Thoracic aorta (tissue), 2 donors: ENCODE results near the gene EPB41L5. TPM values are rescaled to one million over a fixed set of nuclear protein-coding genes. Genes with fewer than 3 reads are reported as not detected.
"Not testable (repeated sequence)": the region's sequence is repeated elsewhere in the genome, so short reads cannot be mapped to it uniquely, and the experiment has no call there.

ENCODE experiments used
- ATAC-seq: fragments of 150-250 bp; one replicate; pipeline ENCODE4 v1.8.0; 2017; ENCODE audit warnings: low read depth; ENCODE audit not compliant: insufficient number of reproducible peaks, low FRiP score
- DNase-seq: peaks from one replicate; pipeline ENCODE4 v3.0.0-alpha.2; 2020; ENCODE audit warnings: low spot score
- H3K27ac ChIP-seq, 2 donors: fragments of 200-600 bp; sonication (generic); 1 replicate in 1 of 2; 2 replicates in 1 of 2; pipeline ENCODE4 v1.5.1; 2016; ENCODE audit warnings: mild to moderate bottlenecking in 2 of 2, moderate library complexity in 2 of 2
- H3K27me3 ChIP-seq: fragments of 200-600 bp; sonication (generic); replicated peaks from 2 replicates; pipeline ENCODE4 v1.6.0; 2016; ENCODE audit warnings: mild to moderate bottlenecking; ENCODE audit not compliant: insufficient read depth
- H3K36me3 ChIP-seq: fragments of 200-600 bp; sonication (generic); one replicate; pipeline ENCODE4 v1.5.1; 2016
- H3K4me1 ChIP-seq, 2 donors: fragments of 200-600 bp; sonication (generic); 1 replicate in 1 of 2; 2 replicates in 1 of 2; pipeline versions ENCODE4 v1.5.1 to v1.6.0; 2016; ENCODE audit warnings: low read depth in 2 of 2, mild to moderate bottlenecking in 1 of 2; ENCODE audit not compliant: control insufficient read depth in 1 of 2
- H3K4me3 ChIP-seq: fragments of 200-600 bp; sonication (generic); 2 replicates; pipeline ENCODE4 v1.5.1; 2016; ENCODE audit warnings: mild to moderate bottlenecking
- H3K9me3 ChIP-seq: fragments of 200-600 bp; sonication (generic); 2 replicates; pipeline ENCODE4 v1.5.1; 2016
- CTCF ChIP-seq: fragments of 200-600 bp; sonication (generic); IDR thresholded peaks from one replicate; pipeline ENCODE4 v1.5.1; 2019; ENCODE audit warnings: antibody characterized with exemption
- total RNA-seq, 2 donors: library from RNA; depleted of rRNA; stranded (reverse); fragments of >200 nt; gene quantifications; one replicate each; pipeline versions ENCODE4 v1.1.0 to v1.2.3, GENCODE V29; 2016

Gene EPB41L5
- total RNA-seq, 2 donors from 2014 or later = 15.4 to 18.5 TPM

GRCh38 chr2:120118018-120118417 lies 105.1 kb downstream of the EPB41L5 start:
- no peak for TF ChIP-seq CTCF
- no peak for DNase-seq
- Histone ChIP-seq H3K4me3 (no peak overlapping the region), H3K27ac (no peak overlapping the region), H3K36me3 (no peaks in the 10 kb centered on the region), H3K9me3 (no peaks in the 10 kb centered on the region), H3K27me3 (no peaks in the 10 kb centered on the region), H3K4me1 (no peaks in the 10 kb centered on the region)
- no peak for ATAC-seq

GRCh38 chr2:120118471-120118870 lies 105.6 kb downstream of the EPB41L5 start:
- ATAC-seq (no peak), DNase-seq (no peak)
- no peak overlapping the region for H3K4me3 ChIP-seq
- TF ChIP-seq CTCF = no peak
- H3K4me1 ChIP-seq = no peaks in the 10 kb centered on the region
- H3K9me3 ChIP-seq = no peaks in the 10 kb centered on the region
- H3K27me3 ChIP-seq = no peaks in the 10 kb centered on the region
- H3K36me3 ChIP-seq = no peaks in the 10 kb centered on the region
- H3K27ac ChIP-seq = no peak overlapping the region

- not testable (repeated sequence) for H3K27ac ChIP-seq, ATAC-seq, H3K27me3 ChIP-seq, H3K4me3 ChIP-seq, H3K36me3 ChIP-seq, H3K9me3 ChIP-seq, DNase-seq, H3K4me1 ChIP-seq
Observed at GRCh38 chr2:120121337-120121736, 108.5 kb downstream of the EPB41L5 start.

- no peak for TF ChIP-seq CTCF
- Histone ChIP-seq H3K27me3 (no peaks in the 10 kb centered on the region), H3K36me3 (no peaks in the 10 kb centered on the region), H3K4me1 (no peaks in the 10 kb centered on the region), H3K4me3 (no peak overlapping the region), H3K9me3 (no peaks in the 10 kb centered on the region), H3K27ac (no peak overlapping the region)
- no peak for DNase-seq
- ATAC-seq = no peak
Observed at GRCh38 chr2:120123090-120123489, 110.2 kb downstream of the EPB41L5 start.

GRCh38 chr2:120125195-120125594 lies 112.3 kb downstream of the EPB41L5 start:
- no peaks in the 10 kb centered on the region for H3K36me3 ChIP-seq
- no peaks in the 10 kb centered on the region for H3K9me3 ChIP-seq
- no peak for DNase-seq
- ATAC-seq = no peak
- no peak overlapping the region for H3K27ac ChIP-seq
- no peak overlapping the region for H3K4me3 ChIP-seq
- H3K27me3 ChIP-seq = no peaks in the 10 kb centered on the region
- H3K4me1 ChIP-seq = no peaks in the 10 kb centered on the region
- no peak for TF ChIP-seq CTCF

GRCh38 chr2:120128216-120128615 lies 115.3 kb downstream of the EPB41L5 start:
- Histone ChIP-seq H3K4me3 (no peak overlapping the region), H3K27me3 (no peaks in the 10 kb centered on the region), H3K27ac (no peak overlapping the region), H3K4me1 (no peaks in the 10 kb centered on the region), H3K36me3 (no peaks in the 10 kb centered on the region), H3K9me3 (no peaks in the 10 kb centered on the region)
- no peak for TF ChIP-seq CTCF
- DNase-seq (no peak), ATAC-seq (no peak)
